SK-N-SH treated with all-trans-retinoic acid at 6 μM for 48 hours (cell line): ENCODE results near the gene RALGAPB.
A peak's percentile ranks its signal among the peaks of the same experiment; 100 is the strongest.

ENCODE experiments used
- ATAC-seq: fragments of 200-7000 bp; cut with Tn5 transposase; 3 replicates; pipeline ENCODE4 v1.9.1; 2020; ENCODE audit warnings: mild to moderate bottlenecking, moderate library complexity
- ARNTL ChIP-seq: fragments of 450-650 bp; formaldehyde crosslinking; IDR thresholded peaks from 2 replicates; pipeline ENCODE4 v1.5.0; 2020; ENCODE audit warnings: low read depth, mild to moderate bottlenecking, moderate library complexity, borderline replicate concordance
- BACH2 ChIP-seq: fragments of 250-450 bp; sonication (Bioruptor Pico); IDR thresholded peaks from 2 replicates; pipeline ENCODE4 v1.9.0; 2021; ENCODE audit warnings: mild to moderate bottlenecking, borderline replicate concordance
- CREB5 ChIP-seq: fragments of 250-450 bp; sonication (Bioruptor Pico); IDR thresholded peaks from 2 replicates; pipeline ENCODE4 v1.5.1; 2020; ENCODE audit warnings: low read depth, mild to moderate bottlenecking, moderate library complexity
- CSDC2 ChIP-seq: fragments of 250-450 bp; sonication (Bioruptor Pico); IDR thresholded peaks from 2 replicates; pipeline ENCODE4 v1.5.0; 2020; ENCODE audit warnings: mild to moderate bottlenecking, moderate library complexity
- CSRNP3 ChIP-seq: fragments of 250-450 bp; sonication (Bioruptor Pico); IDR thresholded peaks from 2 replicates; pipeline ENCODE4 v1.5.1; 2021; ENCODE audit warnings: mild to moderate bottlenecking, moderate library complexity
- ESRRG ChIP-seq: fragments of 250-450 bp; sonication (Bioruptor Pico); IDR thresholded peaks from 2 replicates; pipeline ENCODE4 v1.6.1; 2021; ENCODE audit warnings: mild to moderate bottlenecking
- GLIS3 ChIP-seq: fragments of 250-450 bp; sonication (Bioruptor Pico); IDR thresholded peaks from 2 replicates; pipeline ENCODE4 v1.5.0; 2020; ENCODE audit warnings: mild to moderate bottlenecking, moderate library complexity
- ISL1 ChIP-seq: fragments of 250-450 bp; sonication (Bioruptor Pico); IDR thresholded peaks from 2 replicates; pipeline ENCODE4 v2.1.2; 2022; ENCODE audit warnings: mild to moderate bottlenecking, moderate library complexity
- OSR1 ChIP-seq: fragments of 250-450 bp; sonication (Bioruptor Pico); IDR thresholded peaks from 2 replicates; pipeline ENCODE4 v1.8.0; 2022; ENCODE audit warnings: moderate library complexity, mild to moderate bottlenecking, inconsistent platforms
- PATZ1 ChIP-seq: fragments of 250-450 bp; sonication (Bioruptor Pico); IDR thresholded peaks from 2 replicates; pipeline ENCODE4 v1.8.0; 2020; ENCODE audit warnings: mild to moderate bottlenecking, moderate library complexity, borderline replicate concordance
- POU6F1 ChIP-seq: fragments of 250-450 bp; sonication (Bioruptor Pico); IDR thresholded peaks from 2 replicates; pipeline ENCODE4 v1.8.0; 2021; ENCODE audit warnings: low read depth, mild to moderate bottlenecking, moderate library complexity, borderline replicate concordance
- PPARA ChIP-seq: fragments of 250-450 bp; sonication (Bioruptor Pico); IDR thresholded peaks from 2 replicates; pipeline ENCODE4 v1.5.0; 2020; ENCODE audit warnings: mild to moderate bottlenecking, borderline replicate concordance
- RARB ChIP-seq: fragments of 250-450 bp; sonication (Bioruptor Pico); IDR thresholded peaks from 2 replicates; pipeline ENCODE4 v1.8.0; 2021; ENCODE audit warnings: mild to moderate bottlenecking, moderate library complexity
- SNAI2 ChIP-seq: fragments of 250-450 bp; sonication (Bioruptor Pico); IDR thresholded peaks from 2 replicates; pipeline ENCODE4 v1.5.0; 2020; ENCODE audit warnings: mild to moderate bottlenecking, moderate library complexity
- TCF4 ChIP-seq: fragments of 250-450 bp; sonication (Bioruptor Pico); IDR thresholded peaks from 2 replicates; pipeline ENCODE4 v1.8.0; 2021; ENCODE audit warnings: mild to moderate bottlenecking, moderate library complexity, borderline replicate concordance
- TOX ChIP-seq: fragments of 250-450 bp; sonication (Bioruptor Pico); IDR thresholded peaks from 2 replicates; pipeline ENCODE4 v1.8.0; 2021; ENCODE audit warnings: mild to moderate bottlenecking, moderate library complexity, borderline replicate concordance
- TSHZ2 ChIP-seq: fragments of 250-450 bp; sonication (Bioruptor Pico); IDR thresholded peaks from 2 replicates; pipeline ENCODE4 v1.5.0; 2020; ENCODE audit warnings: mild to moderate bottlenecking, moderate library complexity
- ZC3H10 ChIP-seq: fragments of 250-450 bp; sonication (Bioruptor Pico); IDR thresholded peaks from 2 replicates; pipeline ENCODE4 v1.5.1; 2021; ENCODE audit warnings: mild to moderate bottlenecking, moderate library complexity
- ZFP3 ChIP-seq: fragments of 250-450 bp; sonication (Bioruptor Pico); IDR thresholded peaks from 2 replicates; pipeline ENCODE4 v1.5.0; 2020; ENCODE audit warnings: mild to moderate bottlenecking, moderate library complexity
- ZFP30 ChIP-seq: fragments of 450-650 bp; formaldehyde crosslinking; IDR thresholded peaks from 2 replicates; pipeline ENCODE4 v1.5.0; 2022; ENCODE audit warnings: mild to moderate bottlenecking, moderate library complexity
- ZNF565 ChIP-seq: fragments of 450-650 bp; formaldehyde crosslinking; conservative IDR thresholded peaks from 2 replicates; pipeline ENCODE4 v1.5.0; 2020; ENCODE audit warnings: low read depth, mild to moderate bottlenecking, moderate library complexity
- ZNF70 ChIP-seq: fragments of 450-650 bp; formaldehyde crosslinking; IDR thresholded peaks from 2 replicates; pipeline ENCODE4 v1.5.0; 2020; ENCODE audit warnings: mild to moderate bottlenecking, moderate library complexity
- ZNF8 ChIP-seq: fragments of 450-650 bp; formaldehyde crosslinking; IDR thresholded peaks from 2 replicates; pipeline ENCODE4 v1.5.0; 2020; ENCODE audit warnings: mild to moderate bottlenecking, moderate library complexity

The RALGAPB gene

GRCh38 chr20:38609815-38610214 is 137.2 kb downstream of the RALGAPB start (continued):
- TF ChIP-seq TSHZ2, result no peak
- TF ChIP-seq ZC3H10 (CRISPR knock-in tag), result no peak
- TF ChIP-seq ISL1, result no peak
- TF ChIP-seq BACH2 (CRISPR knock-in tag), result no peak

GRCh38 chr20:38610521-38610920 is 137.9 kb downstream of the RALGAPB start:
- peak; percentile 20; the same call in 1 of the 3 replicates for ATAC-seq
- no peak for TF ChIP-seq TOX (CRISPR knock-in tag)
- no peak for TF ChIP-seq BACH2 (CRISPR knock-in tag)
- TF ChIP-seq ZNF8, result no peak
- TF ChIP-seq PATZ1 (CRISPR knock-in tag), result no peak
- no peak for TF ChIP-seq POU6F1 (CRISPR knock-in tag)
- TF ChIP-seq CSDC2 (CRISPR knock-in tag), result no peak
- TF ChIP-seq SNAI2 (CRISPR knock-in tag), result no peak
- TF ChIP-seq ARNTL, result no peak
- no peak for TF ChIP-seq GLIS3
- no peak for TF ChIP-seq ZC3H10 (CRISPR knock-in tag)
- no peak for TF ChIP-seq OSR1 (CRISPR knock-in tag)
- TF ChIP-seq PPARA (CRISPR knock-in tag), result no peak
- TF ChIP-seq ESRRG, result no peak
- no peak for TF ChIP-seq ZNF565 (CRISPR knock-in tag)
- no peak for TF ChIP-seq ZFP3 (CRISPR knock-in tag)
- TF ChIP-seq CREB5, result no peak
- TF ChIP-seq ZFP30, result no peak
- TF ChIP-seq ISL1, result no peak
- no peak for TF ChIP-seq CSRNP3 (CRISPR knock-in tag)

- ATAC-seq, result no peak
- no peak for TF ChIP-seq SNAI2 (CRISPR knock-in tag)
- TF ChIP-seq CSDC2 (CRISPR knock-in tag), result no peak
- TF ChIP-seq ARNTL, result no peak
- TF ChIP-seq ZC3H10 (CRISPR knock-in tag), result no peak
- TF ChIP-seq ZFP3 (CRISPR knock-in tag), result no peak
- TF ChIP-seq CSRNP3 (CRISPR knock-in tag), result no peak
- no peak for TF ChIP-seq RARB (CRISPR knock-in tag)
- no peak for TF ChIP-seq TSHZ2
- no peak for TF ChIP-seq PPARA (CRISPR knock-in tag)
- no peak for TF ChIP-seq ZNF70
- TF ChIP-seq ESRRG, result no peak
- no peak for TF ChIP-seq OSR1 (CRISPR knock-in tag)
- TF ChIP-seq BACH2 (CRISPR knock-in tag), result no peak
- TF ChIP-seq ISL1, result no peak
- TF ChIP-seq TCF4 (CRISPR knock-in tag), result no peak
- TF ChIP-seq ZNF565 (CRISPR knock-in tag), result no peak
Observed at GRCh38 chr20:38612751-38613515, 140.3 kb downstream of the RALGAPB start.
